Endothelial cell of umbilical vein (primary cell): Measurements from ENCODE around the gene CEP350. TPM values are rescaled to one million over a fixed set of nuclear protein-coding genes. Genes with fewer than 3 reads are reported as not detected.

ENCODE experiments used
- BruUV-seq: library from RNA; stranded (reverse); fragments of 400-500 nt; replicated peaks from 2 replicates; lab custom pipeline; 2021; lab: Mats Ljungman, UMichigan
- CTCF ChIA-PET: fragments of 300-600, 350-600 bp; sonication (Branson Sonifier 250); formaldehyde crosslinking; loops from one replicate; lab custom pipeline; 2021; ENCODE audit warnings: antibody characterized with exemption, inconsistent platforms; lab: Charles Lee
- POLR2A ChIA-PET: fragments of 300-600, 350-600 bp; sonication (Branson Sonifier 250); formaldehyde crosslinking; loops from one replicate; lab custom pipeline; 2021; ENCODE audit warnings: antibody characterized with exemption, inconsistent platforms; lab: Charles Lee
- DNase-seq: peaks from one replicate; pipeline ENCODE4 v3.0.0-alpha.2; 2011; ENCODE audit warnings: low read depth, low spot score
- FAIRE-seq: peaks from 2 replicates; lab custom pipeline; 2011; peaks lifted over from hg19 to GRCh38; lab: Jason Lieb, UNC
- H2AFZ ChIP-seq: 2 replicates; pipeline ENCODE4 v1.6.0; 2012; ENCODE audit warnings: low read depth, low read length, control low read depth, inconsistent platforms
- H3K27ac ChIP-seq: 2 replicates; pipeline ENCODE4 v1.5.1; 2011; ENCODE audit warnings: low read depth, mild to moderate bottlenecking, control low read depth, low read length, moderate library complexity; ENCODE audit not compliant: insufficient read depth
- H3K27me3 ChIP-seq, 2 experiments: 2 replicates each; pipeline versions ENCODE4 v1.6.0 to v1.6.1; 2011; ENCODE audit warnings: low read length in 2 of 2, mixed read lengths in 1 of 2; ENCODE audit not compliant: control insufficient read depth in 2 of 2, insufficient read depth in 2 of 2
- H3K36me3 ChIP-seq, 2 experiments: 2 replicates in 1 of 2; 3 replicates in 1 of 2; pipeline ENCODE4 v1.5.1; 2011; ENCODE audit warnings: low read length in 2 of 2, mild to moderate bottlenecking in 1 of 2, moderate library complexity in 1 of 2; ENCODE audit not compliant: control insufficient read depth in 2 of 2, insufficient read depth in 2 of 2; ENCODE audit errors: extremely low read depth in 1 of 2
- H3K4me1 ChIP-seq: 3 replicates; pipeline ENCODE4 v1.5.1; 2011; ENCODE audit warnings: mild to moderate bottlenecking, low read length; ENCODE audit not compliant: control insufficient read depth, insufficient read depth; ENCODE audit errors: extremely low read depth
- H3K4me2 ChIP-seq: 2 replicates; pipeline ENCODE4 v1.6.1; 2011; ENCODE audit warnings: low read length, control low read depth, mixed read lengths; ENCODE audit not compliant: insufficient read depth
- H3K4me3 ChIP-seq, 3 experiments: fragments of 200-600 bp in 1 of 3; sonication (generic), shearing (Covaris generic) in 1 of 3; replicated peaks in 1 of 3; 2 replicates each; pipeline ENCODE4 v1.5.1; 2011 to 2016; ENCODE audit warnings: control low read depth in 3 of 3, low read length in 3 of 3, mild to moderate bottlenecking in 2 of 3, inconsistent platforms in 1 of 3, low read depth in 1 of 3, moderate library complexity in 1 of 3; ENCODE audit not compliant: insufficient read depth in 1 of 3
- H3K79me2 ChIP-seq: 2 replicates; pipeline ENCODE4 v1.6.0; 2012; ENCODE audit warnings: low read length, inconsistent platforms; ENCODE audit not compliant: control insufficient read depth, insufficient read depth
- H3K9ac ChIP-seq: replicated peaks from 2 replicates; pipeline ENCODE3; 2011; ENCODE audit warnings: low read length, control low read depth; ENCODE audit not compliant: insufficient read depth; ENCODE audit errors: extremely low read depth
- H3K9me1 ChIP-seq: replicated peaks from 3 replicates; pipeline ENCODE4 v1.6.0; 2011; ENCODE audit warnings: mild to moderate bottlenecking, low read length; ENCODE audit not compliant: control insufficient read depth, insufficient read depth; ENCODE audit errors: extremely low read depth
- H3K9me3 ChIP-seq: replicated peaks from 2 replicates; pipeline ENCODE4 v1.5.1; 2012; ENCODE audit warnings: low read length, inconsistent platforms; ENCODE audit not compliant: control insufficient read depth, insufficient read depth
- H4K20me1 ChIP-seq: replicated peaks from 2 replicates; pipeline ENCODE3; 2011; ENCODE audit warnings: mild to moderate bottlenecking, low read length; ENCODE audit not compliant: control insufficient read depth, insufficient read depth; ENCODE audit errors: extremely low read depth
- CTCF ChIP-seq, 2 donors: IDR thresholded peaks; 1 replicate in 1 of 2; 2 replicates in 1 of 2; pipeline ENCODE4 v1.5.1; 2011; ENCODE audit warnings: low read length in 2 of 2, mild to moderate bottlenecking in 2 of 2, moderate library complexity in 2 of 2, control low read depth in 1 of 2, inconsistent platforms in 1 of 2, low read depth in 1 of 2; ENCODE audit not compliant: insufficient read depth in 1 of 2; ENCODE audit errors: extremely low read depth in 1 of 2
- EZH2 ChIP-seq: IDR thresholded peaks from 2 replicates; pipeline ENCODE4 v1.6.1; 2012; ENCODE audit warnings: borderline replicate concordance, low read depth, mild to moderate bottlenecking, moderate library complexity, low read length, inconsistent platforms; ENCODE audit not compliant: severe bottlenecking
- FOS ChIP-seq: IDR thresholded peaks from 2 replicates; pipeline ENCODE4 v1.6.1; 2011; ENCODE audit warnings: mild to moderate bottlenecking, low read length, moderate library complexity, borderline replicate concordance; ENCODE audit not compliant: insufficient read depth
- GATA2 ChIP-seq: IDR thresholded peaks from 2 replicates; pipeline ENCODE4 v1.7.0; 2011; ENCODE audit warnings: low read depth, mild to moderate bottlenecking, moderate library complexity, mixed read lengths, low read length; ENCODE audit not compliant: insufficient read length, insufficient read depth
- JUN ChIP-seq: IDR thresholded peaks from 2 replicates; pipeline ENCODE4 v1.6.1; 2011; ENCODE audit warnings: borderline replicate concordance, low read depth; ENCODE audit not compliant: insufficient read length, insufficient read depth
- MAX ChIP-seq: IDR thresholded peaks from 2 replicates; pipeline ENCODE4 v1.6.1; 2011; ENCODE audit not compliant: insufficient read depth, insufficient read length
- MYC ChIP-seq: IDR thresholded peaks from one replicate; pipeline ENCODE4 v1.6.1; 2011; ENCODE audit warnings: mild to moderate bottlenecking, low read depth, low read length
- POLR2A ChIP-seq: IDR thresholded peaks from 2 replicates; pipeline ENCODE4 v1.6.1; 2012; ENCODE audit warnings: low read depth, mild to moderate bottlenecking, control low read depth, low read length
- POLR2AphosphoS5 ChIP-seq: IDR thresholded peaks from 2 replicates; pipeline ENCODE4 v1.6.1; 2012; ENCODE audit warnings: low read depth, mild to moderate bottlenecking, control low read depth, low read length, moderate library complexity; ENCODE audit not compliant: insufficient read depth
- dilution Hi-C: fragments of 300-500 bp; cut with MboI; formaldehyde crosslinking; loops from one replicate; pipeline ENCODE4 v1.15.0; 2019; ENCODE audit warnings: low sequenced_read_pairs; ENCODE audit not compliant: extremely low pct_ligation_motif_present
- intact Hi-C: fragments of 100-400 bp; cut with micrococcal nuclease; formaldehyde crosslinking; loops from one replicate; pipeline ENCODE4 v1.10.0; 2022
- polyA plus RNA-seq, 4 experiments: library from polyadenylated mRNA; depleted of rRNA in 3 of 4; stranded (reverse) in 3 of 4; unstranded in 1 of 4; fragments of >200 nt; gene quantifications; 2 replicates each; pipeline versions ENCODE4 v1.2.1 to v1.2.3, GENCODE V29; 2011 to 2012; ENCODE audit warnings: missing spikeins in 1 of 4
- total RNA-seq: library from RNA; stranded (reverse); gene quantifications from 2 replicates; pipeline ENCODE4 v1.2.3, GENCODE V29; 2021

Gene CEP350
- total and polyA plus RNA-seq, 2 donors (not counting 3 experiments of a cell fraction or from before 2014, with no cell fraction given), result 4.8 to 30.1 TPM

- H3K27ac ChIP-seq, result no peak overlapping the region
- no peaks in the 10 kb centered on the region for H3K4me1 ChIP-seq
- ChIA-PET CTCF (no interaction called here), POLR2A (no interaction called here)
- H4K20me1 ChIP-seq, result no peaks in the 10 kb centered on the region
- no peaks in the 10 kb centered on the region for H3K79me2 ChIP-seq
- no TSS peak for BruUV-seq
- intact Hi-C loops, result no loop called here
- no peak overlapping the region for H3K4me3 ChIP-seq
- H3K36me3 ChIP-seq, result peaks cover 2% of the 10 kb centered on the region in 2 experiments
- H3K9me1 ChIP-seq, result no peaks in the 10 kb centered on the region
- no peak overlapping the region for H3K4me2 ChIP-seq
- H2AFZ ChIP-seq, result no peak overlapping the region
- H3K9ac ChIP-seq, result no peak overlapping the region
- TF ChIP-seq FOS (no peak), CTCF (IDR thresholded peaks at IDR 0.05; ENCODE audit: extremely low read depth in 1 of 2, insufficient read depth in 1 of 2, low read depth in 1 of 2, low read length in 2 of 2) (no peak), MYC (no peak), EZH2 (no peak), POLR2AphosphoS5 (no peak), JUN (no peak), POLR2A (no peak), GATA2 (no peak), MAX (no peak)
- dilution Hi-C loops, result no loop called here
- no peaks in the 10 kb centered on the region for H3K9me3 ChIP-seq
- DNase-seq (no peak), FAIRE-seq (no peak)
- no peaks in the 10 kb centered on the region for H3K27me3 ChIP-seq
Observed at GRCh38 chr1:180081474-180081873, 126.9 kb downstream of the CEP350 start.
